GM19455 (cell line): ENCODE data around the gene ESRRA.

Experiments
- ATAC-seq: cut with Tn5 transposase; IDR thresholded peaks from one replicate; pipeline ENCODE4 v1.9.1; 2021; ENCODE audit not compliant: unreplicated experiment

Gene ESRRA

GRCh38 chr11:64305075-64305690, at the start of gene ESRRA:
Gene ESRRA, plus strand, starts transcription at chr11:64305524. Its CDS starts 1,656 bp downstream, at chr11:64307180.
- peak; percentile 60 for ATAC-seq

- ATAC-seq: no peak
Observed at GRCh38 chr11:64256300-64256699, 49.0 kb upstream of the ESRRA start.

GRCh38 chr11:64258356-64258755, 47.0 kb upstream of the ESRRA start:
- ATAC-seq: no peak

GRCh38 chr11:64258946-64259532, 46.3 kb upstream of the ESRRA start:
- no peak for ATAC-seq

GRCh38 chr11:64259533-64260067, 45.7 kb upstream of the ESRRA start:
- no peak for ATAC-seq

GRCh38 chr11:64260147-64260708, 45.1 kb upstream of the ESRRA start:
- ATAC-seq: no peak

- no peak for ATAC-seq
Observed at GRCh38 chr11:64261556-64262080, 43.7 kb upstream of the ESRRA start.

- no peak for ATAC-seq
Observed at GRCh38 chr11:64262271-64263002, 42.9 kb upstream of the ESRRA start.

GRCh38 chr11:64263021-64263946, 42.0 kb upstream of the ESRRA start:
- ATAC-seq: no peak

- no peak for ATAC-seq
Observed at GRCh38 chr11:64263947-64264317, 41.4 kb upstream of the ESRRA start.

GRCh38 chr11:64264371-64264852, 40.9 kb upstream of the ESRRA start:
- no peak for ATAC-seq

- ATAC-seq: no peak
Observed at GRCh38 chr11:64265176-64266160, 39.9 kb upstream of the ESRRA start.

GRCh38 chr11:64266339-64266738, 39.0 kb upstream of the ESRRA start:
- no peak for ATAC-seq

- ATAC-seq: no peak
Observed at GRCh38 chr11:64267207-64267945, 37.9 kb upstream of the ESRRA start.

- no peak for ATAC-seq
Observed at GRCh38 chr11:64268025-64268892, 37.1 kb upstream of the ESRRA start.

GRCh38 chr11:64268893-64269539, 36.3 kb upstream of the ESRRA start:
- ATAC-seq: peak; percentile 23
